GM21529 (cell line): ENCODE measurements around the gene GIMAP1.
A peak's percentile ranks its signal among the peaks of the same experiment; 100 is the strongest.

Experiments used
- ATAC-seq: cut with Tn5 transposase; IDR thresholded peaks from one replicate; pipeline ENCODE4 v1.9.1; 2021; ENCODE audit not compliant: unreplicated experiment

GIMAP1 gene

DNA sequence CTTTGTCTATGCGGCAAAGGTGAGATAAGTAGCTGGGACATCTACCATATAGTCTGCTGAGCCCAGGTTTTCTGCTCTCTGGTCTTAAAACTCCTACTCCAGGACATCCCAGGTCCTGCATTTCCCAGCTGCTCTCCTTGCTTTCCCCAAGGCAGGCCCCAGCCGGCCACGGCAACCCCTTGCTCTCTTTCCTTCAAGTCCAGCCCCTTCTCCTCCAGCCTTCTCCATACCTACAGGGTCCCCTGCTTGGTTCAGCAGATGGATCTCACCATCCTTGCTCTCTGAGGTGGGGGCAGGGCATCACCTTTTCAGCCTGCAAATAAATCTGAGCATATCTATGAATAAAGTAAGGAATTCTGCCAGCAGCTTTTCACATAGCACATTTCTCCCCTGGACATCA, 29.5 kb downstream of the GIMAP1 start:
- no peak for ATAC-seq

DNA sequence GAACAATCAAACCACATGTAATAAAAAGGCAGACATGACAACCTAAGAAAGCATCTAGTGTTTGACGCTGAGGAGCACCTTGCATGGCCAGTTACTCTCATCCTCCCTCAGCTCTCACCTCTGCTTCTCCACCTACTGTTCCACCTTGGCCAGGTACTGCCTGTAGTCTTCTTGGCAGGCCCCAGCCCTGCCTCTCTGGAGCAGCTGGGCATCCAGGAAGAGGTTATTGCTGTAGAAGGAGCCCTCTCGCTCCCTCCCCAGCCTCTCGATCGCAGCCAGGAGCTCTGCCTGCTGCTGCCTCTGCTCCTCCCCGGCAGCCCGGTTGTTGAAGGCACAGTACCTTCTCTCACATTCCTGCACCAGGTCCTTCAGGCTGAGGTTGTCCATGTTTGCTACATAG, 30.5 kb downstream of the GIMAP1 start:
- ATAC-seq = no peak

DNA sequence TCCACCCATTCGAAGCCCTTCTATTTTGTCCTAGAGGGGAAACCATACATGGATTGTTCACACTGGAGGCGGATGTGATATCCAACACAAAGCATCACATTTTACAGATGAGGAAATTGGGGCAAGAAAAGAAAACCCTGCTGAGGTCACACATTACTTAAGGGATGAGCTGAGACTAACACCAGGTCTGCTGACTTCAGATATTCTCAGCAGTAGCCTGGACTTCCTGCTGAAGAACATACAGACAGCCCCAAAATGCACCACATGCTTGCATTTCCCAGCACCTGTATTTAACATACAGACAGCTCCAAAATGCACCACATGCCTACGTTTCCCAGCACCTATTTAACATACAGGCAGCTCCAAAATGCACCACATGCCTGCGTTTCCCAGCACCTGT, 32.0 kb downstream of the GIMAP1 start:
- ATAC-seq = no peak

DNA sequence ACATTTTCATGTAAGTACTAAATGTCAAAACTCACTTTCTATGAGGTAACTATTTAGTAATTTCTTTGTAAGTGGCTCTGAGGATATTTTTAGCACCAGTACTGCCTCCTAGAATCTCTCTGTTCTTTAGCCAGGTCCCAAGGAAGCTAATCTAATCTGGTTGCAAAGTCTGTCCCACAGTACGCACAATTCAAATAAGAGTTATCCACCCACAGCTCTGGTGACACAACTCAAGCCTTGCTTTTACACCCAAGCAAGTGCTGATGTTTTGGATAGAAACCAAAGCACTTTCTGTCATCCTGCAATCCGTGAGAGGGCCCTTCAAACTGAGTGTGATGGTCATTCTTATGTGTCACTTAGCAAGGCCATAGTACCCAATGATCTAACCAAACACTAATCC, 35.3 kb downstream of the GIMAP1 start:
- no peak for ATAC-seq

DNA sequence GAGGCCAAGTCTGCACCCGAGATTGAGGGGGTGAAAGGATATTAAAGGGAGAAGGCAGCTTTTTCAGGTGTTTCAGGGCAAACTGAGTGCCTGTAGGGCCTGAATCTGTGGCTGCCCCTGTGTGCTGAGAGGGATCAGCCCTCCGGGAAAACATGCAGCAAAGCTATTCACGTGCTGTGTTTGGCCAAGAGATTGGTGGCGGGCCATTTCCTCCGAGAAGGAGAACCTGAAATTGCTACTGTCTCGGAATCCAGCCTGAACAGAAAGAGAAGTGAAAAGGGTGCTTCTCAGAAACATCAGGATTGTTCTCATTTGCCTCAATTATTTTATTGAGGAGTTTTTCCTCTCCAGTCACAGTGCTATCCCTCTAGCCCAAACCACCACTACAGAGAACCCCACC, 36.8 kb downstream of the GIMAP1 start:
- no peak for ATAC-seq

DNA sequence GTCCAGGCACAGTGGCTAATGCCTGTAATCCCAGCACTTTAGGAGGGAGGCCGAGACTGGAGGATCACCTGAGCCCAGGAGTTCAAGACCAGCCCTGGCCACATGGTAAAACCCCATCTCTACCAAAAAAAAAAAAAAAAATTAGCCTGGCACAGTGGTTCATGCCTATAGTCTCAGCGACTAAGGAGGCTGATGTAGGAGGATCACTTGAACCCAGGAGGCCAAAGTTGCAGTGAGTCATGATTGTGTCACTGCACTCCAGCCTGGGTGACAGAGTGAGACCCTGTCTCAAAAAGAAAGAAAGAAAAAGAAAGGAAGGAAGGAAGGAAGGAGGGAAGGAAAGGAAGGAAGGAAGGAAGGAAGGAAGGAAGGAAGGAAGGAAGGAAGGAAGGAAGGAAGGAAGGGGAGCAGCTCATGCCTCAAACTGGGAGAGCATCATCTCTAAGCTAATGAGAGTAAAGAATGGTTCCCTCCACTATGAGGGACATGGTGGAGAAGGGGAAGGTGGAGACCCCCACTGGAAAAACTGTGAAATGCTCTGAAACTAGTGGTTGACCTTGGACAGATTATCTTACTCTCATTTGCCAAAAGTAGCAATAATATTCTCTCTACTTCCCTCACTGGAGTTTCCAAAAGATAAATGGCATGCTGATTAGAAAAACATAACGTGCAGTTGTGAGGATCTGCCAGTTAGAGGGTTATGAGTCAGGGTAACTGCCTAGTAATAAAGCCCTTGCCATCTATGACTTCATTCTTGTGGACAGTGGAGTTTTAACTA, 37.6 kb downstream of the GIMAP1 start:
- ATAC-seq = peak; percentile 47

DNA sequence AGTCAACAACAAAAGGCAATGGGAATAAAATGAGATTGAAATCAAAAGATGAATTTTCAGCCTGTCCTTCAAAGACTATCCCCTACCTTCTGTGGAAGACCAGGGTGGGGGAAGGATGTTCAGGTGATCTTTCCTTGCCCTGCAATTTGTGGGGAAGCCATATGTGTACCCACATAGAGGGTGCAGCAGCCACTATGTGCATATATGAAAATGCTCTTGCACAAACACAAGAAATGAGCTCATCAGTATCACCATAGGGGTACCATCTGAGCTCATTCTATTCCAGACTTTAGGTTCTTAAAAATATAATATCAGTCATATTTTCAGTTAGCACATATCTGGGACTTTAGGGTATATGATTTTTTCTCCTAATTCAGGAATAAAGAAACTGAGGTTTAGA, 38.5 kb downstream of the GIMAP1 start:
- ATAC-seq = no peak

DNA sequence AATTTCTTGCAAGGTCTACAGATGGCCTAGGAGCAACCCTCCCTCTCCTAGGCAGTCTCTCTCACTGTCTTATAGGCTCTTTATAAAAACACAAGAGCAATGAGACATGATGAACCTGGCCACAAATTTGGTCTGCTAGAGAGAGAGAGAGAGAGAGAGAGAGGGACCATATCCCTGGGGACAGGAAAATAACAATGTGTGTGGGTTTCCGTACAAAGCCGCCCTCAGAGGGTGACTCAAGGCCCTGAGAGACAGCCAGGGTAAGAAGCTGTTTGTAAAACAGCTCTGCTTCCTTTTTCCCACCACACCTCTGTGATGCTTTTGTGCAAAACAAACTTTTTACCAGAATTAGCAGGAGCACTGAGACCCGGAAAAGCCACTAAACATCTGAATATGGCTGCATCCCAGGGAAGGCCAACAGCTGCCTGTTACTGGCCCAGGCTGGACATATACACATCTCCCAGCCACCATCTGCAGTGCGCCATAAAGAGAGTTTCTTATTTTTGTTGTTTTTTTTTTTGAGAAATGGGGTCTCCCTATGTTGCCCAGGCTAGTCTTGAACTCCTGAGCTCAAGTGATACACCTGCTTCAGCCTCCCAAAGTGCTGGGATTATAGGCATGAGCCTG, 39.2 kb downstream of the GIMAP1 start:
- peak; percentile 57 for ATAC-seq

DNA sequence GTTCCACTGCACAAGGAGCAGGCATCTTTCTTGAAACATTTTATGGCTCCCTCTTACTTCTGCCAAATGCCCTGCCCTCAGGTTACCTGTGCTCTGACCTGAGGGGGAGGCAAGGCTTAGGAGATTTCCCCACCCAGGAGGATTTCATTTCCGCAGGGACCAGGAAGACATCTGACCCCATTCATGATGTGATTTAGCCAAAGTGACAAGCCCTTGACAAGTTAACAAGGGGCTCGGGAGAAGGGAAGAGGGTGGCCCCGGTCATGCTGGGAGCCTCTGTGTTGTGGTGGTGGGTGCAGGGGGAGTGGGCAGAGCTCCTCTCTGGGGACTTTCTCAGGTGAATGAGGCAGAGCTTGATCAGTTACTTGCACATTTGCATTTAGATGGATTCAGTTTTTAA, 39.8 kb downstream of the GIMAP1 start:
- no peak for ATAC-seq

DNA sequence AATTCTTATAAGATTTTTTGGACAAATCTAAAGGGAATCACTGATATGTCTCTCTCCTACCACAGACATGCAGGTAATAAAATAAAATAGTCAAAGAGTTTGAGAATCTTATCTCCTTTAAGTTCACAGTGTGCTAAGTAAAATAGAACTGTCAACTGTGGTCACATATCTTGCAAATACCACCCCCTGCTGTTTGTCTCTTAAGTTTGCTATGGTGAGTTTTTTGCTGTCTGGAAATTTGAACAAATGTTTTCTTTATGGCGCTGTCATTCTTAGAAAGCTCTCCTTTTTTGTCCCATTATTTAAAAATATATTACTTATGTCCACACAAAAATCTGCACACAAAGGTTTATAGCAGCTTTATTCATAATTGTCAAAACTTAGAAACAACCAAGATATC, 40.4 kb downstream of the GIMAP1 start:
- no peak for ATAC-seq

DNA sequence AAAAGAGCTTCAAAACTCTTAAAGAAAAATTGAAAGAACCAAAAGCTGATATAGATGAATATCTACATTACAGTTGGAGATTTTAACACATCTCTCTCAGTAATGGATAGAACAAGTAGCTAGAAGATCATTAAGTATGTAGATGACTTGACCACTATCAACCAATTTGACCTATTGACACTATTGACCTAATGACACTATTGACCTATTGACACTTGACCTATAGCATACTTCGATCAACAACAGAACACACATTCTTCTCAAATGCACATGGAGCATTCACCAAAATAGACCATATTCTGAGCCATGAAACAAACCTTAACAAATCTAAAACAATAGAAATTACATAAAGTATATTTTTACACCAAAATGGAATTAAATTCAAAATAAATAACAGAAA, 43.1 kb downstream of the GIMAP1 start:
- ATAC-seq = no peak

DNA sequence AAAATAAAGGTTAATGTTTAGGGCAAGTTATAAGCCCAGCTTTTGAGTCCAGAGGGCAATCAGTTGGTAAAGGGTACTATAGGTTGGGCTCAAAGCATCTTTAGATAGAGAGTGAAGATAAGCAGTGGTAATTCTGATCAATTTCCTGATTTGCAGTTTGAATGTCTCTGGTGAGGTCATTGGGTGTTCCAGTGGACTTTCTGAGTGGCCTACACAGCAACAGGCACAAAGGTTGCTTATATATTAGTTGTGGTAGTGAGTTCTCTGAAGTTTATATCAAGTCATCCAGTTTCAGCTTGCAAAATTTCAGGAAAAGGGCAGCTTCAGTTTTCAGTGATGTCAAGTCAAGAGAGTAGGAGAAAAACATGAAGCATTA, 49.9 kb downstream of the GIMAP1 start:
- ATAC-seq = no peak

DNA sequence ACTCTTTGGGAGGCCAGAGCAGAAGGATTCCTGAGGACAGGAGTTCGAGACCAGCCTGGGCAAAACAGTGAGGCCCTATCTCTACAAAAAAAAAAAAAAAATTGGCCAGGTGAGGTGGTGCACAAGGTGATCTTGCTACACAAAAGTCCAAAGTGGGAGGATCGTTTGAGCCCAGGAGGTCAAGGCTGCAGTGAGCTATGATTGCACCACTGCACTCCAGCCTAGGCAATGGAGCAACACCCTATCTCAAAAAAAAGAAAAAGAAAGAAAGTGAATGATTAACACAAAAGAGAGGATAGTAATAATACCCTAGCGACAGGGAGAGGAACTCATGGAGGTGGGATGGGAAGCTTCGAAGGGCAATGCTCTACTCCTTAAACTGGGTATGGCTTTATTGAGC, 53.4 kb downstream of the GIMAP1 start:
- ATAC-seq = no peak
